ENCODE data around the gene RRP1B.
A peak's percentile ranks its signal among the peaks of the same experiment; 100 is the strongest.

RRP1B gene

DNA sequence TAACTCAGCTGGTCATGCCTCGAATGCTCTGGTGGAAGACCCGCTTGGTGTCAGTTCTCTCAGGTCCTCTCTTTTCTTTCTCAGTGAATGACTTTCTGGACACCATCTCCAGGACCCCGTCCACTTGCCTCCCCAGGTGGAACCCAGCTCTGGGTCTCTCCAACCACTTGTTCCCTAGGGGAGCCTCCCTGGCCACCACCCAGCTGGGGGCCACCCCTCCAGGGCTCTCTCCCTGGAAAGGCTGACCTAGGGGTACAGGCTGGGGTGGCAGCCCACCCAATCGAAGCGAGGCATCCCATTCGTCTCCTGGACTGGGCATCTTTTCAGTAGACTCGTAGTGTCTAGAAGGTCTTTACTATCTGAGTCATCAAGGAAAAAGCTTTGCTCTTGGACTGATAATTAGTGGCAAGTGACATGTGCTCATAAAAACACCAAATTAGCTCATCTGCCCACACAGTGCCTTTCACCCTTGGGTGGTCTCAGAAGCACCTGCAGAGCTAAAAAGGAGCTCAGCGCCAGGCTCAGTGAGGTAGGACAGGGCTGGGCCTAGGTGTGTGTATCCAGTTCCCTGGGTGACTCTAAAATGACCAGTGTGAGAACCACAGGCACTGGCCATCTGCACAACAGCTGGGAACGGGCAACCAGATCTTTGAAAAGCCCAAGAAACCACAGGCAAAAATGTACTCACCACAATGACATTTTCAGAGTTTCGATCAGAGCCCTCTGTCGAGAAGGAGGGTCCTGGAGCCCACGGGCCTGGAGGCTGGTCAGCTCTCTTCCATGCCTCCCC is 57.2 kb downstream of the RRP1B start:
- no peak overlapping the region for H3K9ac ChIP-seq (ENCODE audit: low read depth, low read length)
- DNase-seq, result no peak
- peaks cover 19% of the 10 kb centered on the region for H4K20me1 ChIP-seq (ENCODE audit: insufficient read depth, low read length)
- H3K4me3 ChIP-seq (ENCODE audit: low read depth in 1 of 2, low read length in 2 of 2), result no peak overlapping the region
- H3K27me3 ChIP-seq (ENCODE audit: insufficient read depth, low read length, poor library complexity), result no peaks in the 10 kb centered on the region
- H3K9me3 ChIP-seq (ENCODE audit: insufficient read depth, low read length, severe bottlenecking), result no peaks in the 10 kb centered on the region
- H3K27ac ChIP-seq (ENCODE audit: low read length), result no peak overlapping the region
- peaks cover 6% of the 10 kb centered on the region; the same call in 1 of the 2 replicates for H3K36me3 ChIP-seq (ENCODE audit: insufficient read depth, low read length)
- no peak for ATAC-seq (ENCODE audit: insufficient read depth, low read depth)
- no peak overlapping the region for H3K4me2 ChIP-seq (ENCODE audit: insufficient read depth, low read length)
- peaks cover 27% of the 10 kb centered on the region for H3K4me1 ChIP-seq (ENCODE audit: insufficient read depth, low read length)
- H2AFZ ChIP-seq (ENCODE audit: low read depth, low read length), result no peak overlapping the region
- peaks cover 17% of the 10 kb centered on the region for H3K79me2 ChIP-seq (ENCODE audit: insufficient read depth, low read length)
- TF ChIP-seq, protein P1, sequence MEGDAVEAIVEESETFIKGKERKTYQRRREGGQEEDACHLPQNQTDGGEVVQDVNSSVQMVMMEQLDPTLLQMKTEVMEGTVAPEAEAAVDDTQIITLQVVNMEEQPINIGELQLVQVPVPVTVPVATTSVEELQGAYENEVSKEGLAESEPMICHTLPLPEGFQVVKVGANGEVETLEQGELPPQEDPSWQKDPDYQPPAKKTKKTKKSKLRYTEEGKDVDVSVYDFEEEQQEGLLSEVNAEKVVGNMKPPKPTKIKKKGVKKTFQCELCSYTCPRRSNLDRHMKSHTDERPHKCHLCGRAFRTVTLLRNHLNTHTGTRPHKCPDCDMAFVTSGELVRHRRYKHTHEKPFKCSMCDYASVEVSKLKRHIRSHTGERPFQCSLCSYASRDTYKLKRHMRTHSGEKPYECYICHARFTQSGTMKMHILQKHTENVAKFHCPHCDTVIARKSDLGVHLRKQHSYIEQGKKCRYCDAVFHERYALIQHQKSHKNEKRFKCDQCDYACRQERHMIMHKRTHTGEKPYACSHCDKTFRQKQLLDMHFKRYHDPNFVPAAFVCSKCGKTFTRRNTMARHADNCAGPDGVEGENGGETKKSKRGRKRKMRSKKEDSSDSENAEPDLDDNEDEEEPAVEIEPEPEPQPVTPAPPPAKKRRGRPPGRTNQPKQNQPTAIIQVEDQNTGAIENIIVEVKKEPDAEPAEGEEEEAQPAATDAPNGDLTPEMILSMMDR (IDR thresholded peaks at IDR 0.05; ENCODE audit: borderline replicate concordance, extremely low read depth, low read length, poor library complexity, severe bottlenecking), result no peak
- no peak for TF ChIP-seq EZH2 (IDR thresholded peaks at IDR 0.05; ENCODE audit: borderline replicate concordance, low read depth, low read length, severe bottlenecking)

DNA sequence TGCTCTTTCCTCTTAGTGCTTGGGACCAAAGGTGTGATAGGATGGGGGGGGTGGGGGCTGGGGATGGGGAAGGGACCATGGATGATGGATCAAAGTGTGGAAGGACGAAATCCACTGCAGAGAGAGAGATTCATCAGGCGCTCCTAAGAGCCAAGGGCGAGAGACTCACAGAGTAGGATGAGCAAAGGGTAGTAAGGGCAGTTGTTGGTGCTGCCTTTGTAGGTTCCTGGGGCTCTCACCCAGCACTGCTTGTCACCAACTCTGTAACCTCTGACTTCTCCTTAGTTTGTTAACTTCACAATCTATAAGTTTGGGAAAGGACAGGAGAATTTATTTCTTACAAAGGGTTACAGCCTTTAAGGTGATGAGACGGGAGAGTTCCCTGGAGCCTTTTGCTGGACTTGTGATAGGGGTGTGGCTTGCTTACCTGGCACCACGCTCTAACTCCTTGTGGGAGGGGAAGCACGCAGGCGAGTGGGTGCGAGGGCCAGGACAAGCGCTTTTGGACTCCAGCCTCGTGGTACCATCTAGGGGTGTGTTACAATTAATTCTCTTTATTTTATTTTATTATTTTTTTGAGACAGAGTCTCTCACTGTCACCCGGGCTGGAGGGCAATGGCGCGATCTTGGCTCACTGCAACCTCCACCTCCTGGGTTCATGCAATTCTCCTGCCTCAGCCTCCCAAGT is 58.0 kb downstream of the RRP1B start:
- ATAC-seq (ENCODE audit: insufficient read depth, low read depth) (no peak), DNase-seq (no peak)
- no peaks in the 10 kb centered on the region for H3K9me3 ChIP-seq (ENCODE audit: insufficient read depth, low read length, severe bottlenecking)
- H3K9ac ChIP-seq (ENCODE audit: low read depth, low read length), result no peak overlapping the region
- peaks cover 23% of the 10 kb centered on the region for H3K79me2 ChIP-seq (ENCODE audit: insufficient read depth, low read length)
- TF ChIP-seq EZH2 (IDR thresholded peaks at IDR 0.05; ENCODE audit: borderline replicate concordance, low read depth, low read length, severe bottlenecking), result no peak
- TF ChIP-seq, protein P1 (IDR thresholded peaks at IDR 0.05; ENCODE audit: borderline replicate concordance, extremely low read depth, low read length, poor library complexity, severe bottlenecking), result no peak
- H4K20me1 ChIP-seq (ENCODE audit: insufficient read depth, low read length), result peaks cover 26% of the 10 kb centered on the region
- H3K36me3 ChIP-seq (ENCODE audit: insufficient read depth, low read length), result peaks cover 6% of the 10 kb centered on the region; the same call in 1 of the 2 replicates
- H3K4me3 ChIP-seq (ENCODE audit: low read depth in 1 of 2, low read length in 2 of 2), result no peak overlapping the region
- H3K27ac ChIP-seq (ENCODE audit: low read length), result no peak overlapping the region
- H2AFZ ChIP-seq (ENCODE audit: low read depth, low read length), result no peak overlapping the region
- no peak overlapping the region for H3K4me2 ChIP-seq (ENCODE audit: insufficient read depth, low read length)
- H3K27me3 ChIP-seq (ENCODE audit: insufficient read depth, low read length, poor library complexity), result no peaks in the 10 kb centered on the region
- H3K4me1 ChIP-seq (ENCODE audit: insufficient read depth, low read length), result peaks cover 30% of the 10 kb centered on the region

DNA sequence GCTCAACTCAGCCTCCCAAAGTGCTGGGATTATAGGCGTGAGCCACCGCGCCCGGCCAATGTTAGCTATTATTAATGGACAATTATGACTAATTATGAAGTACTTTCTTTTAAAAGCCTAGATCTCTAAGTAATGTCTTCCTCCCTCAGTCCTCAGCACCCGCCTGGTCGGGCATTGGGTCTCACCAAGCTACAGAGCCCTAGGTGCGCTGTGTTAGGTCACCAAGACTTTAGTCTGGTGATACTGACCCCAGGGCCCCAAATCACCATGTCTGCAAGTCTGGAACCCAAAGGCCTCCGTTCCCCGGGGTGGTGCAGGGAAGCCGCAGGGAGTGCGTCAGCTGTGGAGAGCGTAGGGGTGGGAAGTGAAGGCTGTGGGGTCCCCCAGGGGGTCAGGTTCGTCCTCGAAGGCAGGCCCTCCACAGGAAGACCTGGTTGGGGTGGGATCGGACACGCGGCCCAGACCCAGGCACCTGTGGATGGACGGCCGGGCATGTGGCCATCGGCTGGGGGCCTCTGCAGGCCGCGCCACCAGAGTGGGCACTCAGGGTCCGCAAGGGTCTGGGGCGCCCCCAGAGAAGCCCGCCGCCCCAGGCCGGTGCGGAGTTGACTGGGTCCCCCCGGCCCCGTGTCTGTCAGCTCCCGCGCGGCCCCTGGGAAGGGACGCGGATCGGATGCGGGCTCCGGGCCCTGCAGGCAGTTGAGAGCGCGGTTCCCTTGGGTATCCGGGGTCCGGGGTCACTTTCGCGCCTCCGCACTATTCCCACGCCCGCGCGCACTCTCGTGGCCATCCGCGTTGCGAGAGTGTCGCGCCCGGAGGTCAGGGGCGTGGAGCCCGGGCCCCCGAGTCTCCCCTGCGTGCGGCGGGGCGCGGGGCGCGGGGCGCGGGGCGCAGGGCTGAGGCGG is 58.9 kb downstream of the RRP1B start:
- Histone ChIP-seq H3K27me3 (ENCODE audit: insufficient read depth, low read length, poor library complexity) (no peaks in the 10 kb centered on the region), H3K9ac (ENCODE audit: low read depth, low read length) (peak overlapping the region; percentile 67), H2AFZ (ENCODE audit: low read depth, low read length) (peak overlapping the region; percentile 61), H3K79me2 (ENCODE audit: insufficient read depth, low read length) (peaks cover 23% of the 10 kb centered on the region), H3K4me2 (ENCODE audit: insufficient read depth, low read length) (peak overlapping the region; percentile 95), H4K20me1 (ENCODE audit: insufficient read depth, low read length) (peaks cover 29% of the 10 kb centered on the region), H3K4me1 (ENCODE audit: insufficient read depth, low read length) (peaks cover 30% of the 10 kb centered on the region), H3K27ac (ENCODE audit: low read length) (no peak overlapping the region), H3K4me3 (ENCODE audit: low read depth in 1 of 2, low read length in 2 of 2) (peak overlapping the region; percentile 22 to 91; a peak in 3 of 4 replicates), H3K36me3 (ENCODE audit: insufficient read depth, low read length) (peaks cover 6% of the 10 kb centered on the region; the same call in 1 of the 2 replicates), H3K9me3 (ENCODE audit: insufficient read depth, low read length, severe bottlenecking) (no peaks in the 10 kb centered on the region)
- ATAC-seq (ENCODE audit: insufficient read depth, low read depth) (no peak; the same call in 2 of the 3 replicates), DNase-seq (no peak)
- TF ChIP-seq, protein P1 (IDR thresholded peaks at IDR 0.05; ENCODE audit: borderline replicate concordance, extremely low read depth, low read length, poor library complexity, severe bottlenecking), result no peak
- no peak for TF ChIP-seq EZH2 (IDR thresholded peaks at IDR 0.05; ENCODE audit: borderline replicate concordance, low read depth, low read length, severe bottlenecking)
